Neural cell (in vitro differentiated cells): ENCODE data around the gene BMAL1.

ENCODE experiments used
- CTCF ChIP-seq: fragments of 450-650 bp; IDR thresholded peaks from 2 replicates; pipeline ENCODE4 v1.5.1; 2014; ENCODE audit warnings: antibody characterized with exemption, mild to moderate bottlenecking, moderate library complexity; ENCODE audit not compliant: poor library complexity, severe bottlenecking
- EP300 ChIP-seq: fragments of 450-650 bp; conservative IDR thresholded peaks from 2 replicates; pipeline ENCODE4 v1.6.1; 2014; ENCODE audit warnings: antibody characterized with exemption, mild to moderate bottlenecking, moderate library complexity; ENCODE audit not compliant: poor library complexity, severe bottlenecking
- EZH2 ChIP-seq: fragments of 200-600, 300-800 bp; shearing (Covaris generic), sonication (generic); IDR thresholded peaks from 2 replicates; pipeline ENCODE4 v1.6.1; 2014; ENCODE audit warnings: antibody characterized with exemption, low read length, borderline replicate concordance, mild to moderate bottlenecking; ENCODE audit not compliant: insufficient read depth, poor library complexity, severe bottlenecking
- MXI1 ChIP-seq: fragments of 450-650 bp; conservative IDR thresholded peaks from 2 replicates; pipeline ENCODE4 v1.6.1; 2014; ENCODE audit warnings: antibody characterized with exemption, mild to moderate bottlenecking; ENCODE audit not compliant: poor library complexity, severe bottlenecking
- POLR2AphosphoS5 ChIP-seq: IDR thresholded peaks from 2 replicates; pipeline ENCODE4 v1.6.1; 2012
- RAD21 ChIP-seq: fragments of 450-650 bp; conservative IDR thresholded peaks from 2 replicates; pipeline ENCODE4 v1.6.1; 2014; ENCODE audit warnings: antibody characterized with exemption, mild to moderate bottlenecking, moderate library complexity
- REST ChIP-seq: IDR thresholded peaks from 2 replicates; pipeline ENCODE4 v1.6.1; 2012; ENCODE audit warnings: borderline replicate concordance
- SMC3 ChIP-seq: fragments of 450-650 bp; conservative IDR thresholded peaks from 2 replicates; pipeline ENCODE4 v1.6.1; 2014; ENCODE audit warnings: antibody characterized with exemption, mild to moderate bottlenecking, moderate library complexity; ENCODE audit not compliant: poor library complexity
- TAF1 ChIP-seq: IDR thresholded peaks from 2 replicates; pipeline ENCODE4 v1.6.1; 2012; ENCODE audit warnings: low read depth

- TF ChIP-seq REST (no peak), EP300 (no peak), CTCF (no peak), RAD21 (no peak), EZH2 (no peak), TAF1 (no peak), POLR2AphosphoS5 (no peak), SMC3 (no peak), MXI1 (no peak)
Measured at GRCh38 chr11:13391217-13391616, 113.6 kb downstream of the BMAL1 start.
